HCT116 (cell line): Measurements from ENCODE around the gene CYP3A5. TPM values are rescaled to one million over a fixed set of nuclear protein-coding genes. Genes with fewer than 3 reads are reported as not detected.

Experiments used
- ATAC-seq: fragments of 200-7000 bp; cut with Tn5 transposase; 2 replicates; pipeline ENCODE4 v1.9.1; 2020; ENCODE audit warnings: mild to moderate bottlenecking, moderate library complexity
- BruUV-seq: library from RNA; stranded (reverse); fragments of 400-500 nt; replicated peaks from 2 replicates; lab custom pipeline; 2021; lab: Mats Ljungman, UMichigan
- CTCF ChIA-PET: fragments of 300-600 bp; sonication (Branson Sonifier 250); formaldehyde crosslinking; loops from one replicate; lab custom pipeline; 2021; ENCODE audit warnings: antibody characterized with exemption; lab: Charles Lee
- POLR2A ChIA-PET: fragments of 300-600, 350-600 bp; sonication (Branson Sonifier 250); formaldehyde crosslinking; loops from one replicate; lab custom pipeline; 2021; ENCODE audit warnings: antibody characterized with exemption; lab: Charles Lee
- RAD21 ChIA-PET, 2 experiments: fragments of 300-600 bp; sonication (Branson Sonifier 250); formaldehyde crosslinking; loops; one replicate each; lab custom pipeline; 2023; ENCODE audit warnings: low total read pairs in 2 of 2; ENCODE audit not compliant: uncharacterized antibody in 2 of 2, unreplicated experiment in 2 of 2, low non-redundant PET in 1 of 2; lab: Charles Lee
- DNase-seq: peaks from one replicate; pipeline ENCODE4 v3.0.0-alpha.2; 2010; ENCODE audit warnings: low read depth, low spot score
- H2AFZ ChIP-seq: fragments of 200-600 bp; shearing (Covaris generic), sonication (generic); 2 replicates; pipeline ENCODE4 v1.6.1; 2017; ENCODE audit warnings: low read depth, mixed run types, mixed read lengths, antibody characterized with exemption, low read length; ENCODE audit not compliant: poor library complexity, severe bottlenecking
- H3K27ac ChIP-seq: 2 replicates; pipeline ENCODE4 v1.5.1; 2012; ENCODE audit warnings: low read depth, low read length
- H3K27me3 ChIP-seq: fragments of 200-600 bp; sonication (generic); 2 replicates; pipeline ENCODE4 v1.6.1; 2016; ENCODE audit warnings: mixed run types, low read length, mixed read lengths; ENCODE audit not compliant: insufficient read depth
- H3K36me3 ChIP-seq, 2 experiments: fragments of 200-500 bp in 1 of 2; fragments of 200-600 bp in 1 of 2; sonication (Bioruptor generic) in 1 of 2; sonication (generic) in 1 of 2; 2 replicates each; pipeline versions ENCODE4 v1.5.1 to v1.6.1; 2014 to 2016; ENCODE audit warnings: low read length in 2 of 2, inconsistent platforms in 1 of 2, mixed read lengths in 1 of 2, mixed run types in 1 of 2; ENCODE audit not compliant: insufficient read depth in 2 of 2, control insufficient read depth in 1 of 2
- H3K4me1 ChIP-seq, 2 experiments: fragments of 200-600 bp in 1 of 2; sonication (generic) in 1 of 2; 2 replicates each; pipeline versions ENCODE4 v1.5.1 to v1.6.1; 2012 to 2017; ENCODE audit warnings: low read length in 2 of 2, inconsistent platforms in 1 of 2, mild to moderate bottlenecking in 1 of 2, mixed read lengths in 1 of 2, mixed run types in 1 of 2, moderate library complexity in 1 of 2; ENCODE audit not compliant: insufficient read depth in 2 of 2, control insufficient read depth in 1 of 2
- H3K4me2 ChIP-seq: fragments of 200-600 bp; sonication (generic); 2 replicates; pipeline ENCODE4 v1.6.1; 2017; ENCODE audit warnings: mixed run types, low read length, mixed read lengths
- H3K4me3 ChIP-seq, 2 experiments: fragments of 200-600 bp in 1 of 2; sonication (generic) in 1 of 2; replicated peaks in 1 of 2; 2 replicates each; pipeline ENCODE4 v1.5.1; 2011 to 2016; ENCODE audit warnings: low read length in 2 of 2, control low read depth in 1 of 2, low read depth in 1 of 2, mild to moderate bottlenecking in 1 of 2, mixed read lengths in 1 of 2, mixed run types in 1 of 2
- H3K79me2 ChIP-seq: fragments of 200-600 bp; sonication (generic); 2 replicates; pipeline ENCODE4 v1.6.1; 2017; ENCODE audit warnings: mild to moderate bottlenecking, mixed run types, low read length, moderate library complexity, mixed read lengths; ENCODE audit not compliant: insufficient read depth
- H3K9ac ChIP-seq: fragments of 200-600 bp; sonication (generic); 2 replicates; pipeline ENCODE4 v1.6.1; 2016; ENCODE audit warnings: low read length, mixed read lengths
- H3K9me2 ChIP-seq: fragments of 200-600 bp; sonication (generic), shearing (Covaris generic); 2 replicates; pipeline ENCODE4 v1.6.1; 2017; ENCODE audit warnings: mixed run types, mild to moderate bottlenecking, moderate library complexity; ENCODE audit not compliant: insufficient read depth
- H3K9me3 ChIP-seq, 2 experiments: fragments of 200-500 bp in 1 of 2; fragments of 200-600 bp in 1 of 2; sonication (Bioruptor generic) in 1 of 2; sonication (generic) in 1 of 2; 2 replicates each; pipeline ENCODE4 v1.6.1; 2014 to 2017; ENCODE audit warnings: low read length in 2 of 2, mixed read lengths in 2 of 2, inconsistent platforms in 1 of 2, low read depth in 1 of 2, mild to moderate bottlenecking in 1 of 2, mixed run types in 1 of 2, moderate library complexity in 1 of 2; ENCODE audit not compliant: control insufficient read depth in 1 of 2, insufficient read depth in 1 of 2
- H4K20me1 ChIP-seq: fragments of 200-600 bp; sonication (generic), shearing (Covaris generic); 2 replicates; pipeline ENCODE4 v1.6.1; 2017; ENCODE audit warnings: mixed run types, mild to moderate bottlenecking, moderate library complexity; ENCODE audit not compliant: insufficient read depth
- ATF3 ChIP-seq: IDR thresholded peaks from 2 replicates; pipeline ENCODE4 v1.6.1; 2012
- EZH2 ChIP-seq: fragments of 200-600 bp; sonication (generic); IDR thresholded peaks from 2 replicates; pipeline ENCODE4 v1.6.1; 2017; ENCODE audit warnings: antibody characterized with exemption, mixed run types
- EZH2phosphoT487 ChIP-seq: fragments of 200-600 bp; IDR thresholded peaks from 2 replicates; pipeline ENCODE4 v1.6.1; 2018; ENCODE audit warnings: antibody characterized with exemption, borderline replicate concordance
- FOSL1 ChIP-seq: IDR thresholded peaks from 2 replicates; pipeline ENCODE4 v1.6.1; 2012; ENCODE audit warnings: low read depth
- POLR2AphosphoS5 ChIP-seq: IDR thresholded peaks from 2 replicates; pipeline ENCODE4 v1.6.1; 2011; ENCODE audit warnings: mild to moderate bottlenecking, low read depth, low read length, moderate library complexity
- RAD21 ChIP-seq: IDR thresholded peaks from 2 replicates; pipeline ENCODE4 v1.6.1; 2012; ENCODE audit warnings: low read depth, mild to moderate bottlenecking
- REST ChIP-seq: IDR thresholded peaks from 2 replicates; pipeline ENCODE4 v1.6.1; 2012; ENCODE audit warnings: low read depth
- intact Hi-C: fragments of 100-400 bp; cut with micrococcal nuclease; formaldehyde crosslinking; loops from 2 replicates; pipeline ENCODE4 v1.10.0; 2022
- total RNA-seq: library from RNA; stranded (reverse); gene quantifications from one replicate; pipeline ENCODE4 v1.2.1, GENCODE V29; 2021; ENCODE audit not compliant: unreplicated experiment

CYP3A5 gene
- total RNA-seq, 1 experiment from 2014 or later, result 1.5 TPM

- Histone ChIP-seq H2AFZ (no peak overlapping the region), H3K36me3 (no peaks in the 10 kb centered on the region; a peak in 1 of 4 replicates), H3K4me3 (no peak overlapping the region), H3K79me2 (no peaks in the 10 kb centered on the region), H3K9me3 (no peaks in the 10 kb centered on the region), H3K27ac (no peak overlapping the region), H3K9me2 (no peaks in the 10 kb centered on the region), H3K4me1 (no peaks in the 10 kb centered on the region), H4K20me1 (no peaks in the 10 kb centered on the region), H3K9ac (no peak overlapping the region), H3K4me2 (no peak overlapping the region), H3K27me3 (no peaks in the 10 kb centered on the region)
- ATAC-seq, result no peak
- ChIA-PET POLR2A (no interaction called here), RAD21 (no interaction called here), CTCF (no interaction called here)
- DNase-seq, result no peak
- no TSS peak for BruUV-seq
- intact Hi-C loops, result no loop called here
- no peak for TF ChIP-seq FOSL1
- no peak for TF ChIP-seq REST
- no peak for TF ChIP-seq EZH2phosphoT487
- no peak for TF ChIP-seq EZH2
- no peak for TF ChIP-seq POLR2AphosphoS5
- no peak for TF ChIP-seq ATF3
- no peak for TF ChIP-seq RAD21
Measured at GRCh38 chr7:99648843-99649242, 31.0 kb downstream of the CYP3A5 start.
